Testis (tissue), 2 donors: Measurements from ENCODE around the gene ZSCAN22.

Source experiments
- CTCF ChIP-seq, 3 experiments: fragments of 450-650 bp in 2 of 3; fragments of 200-600 bp in 1 of 3; sonication (generic) in 1 of 3; IDR thresholded peaks; one replicate each; pipeline ENCODE4 v1.5.1; 2016 to 2019; ENCODE audit warnings: antibody characterized with exemption in 3 of 3, mild to moderate bottlenecking in 2 of 3, moderate library complexity in 1 of 3
- POLR2A ChIP-seq: fragments of 450-650 bp; IDR thresholded peaks from one replicate; pipeline ENCODE4 v1.6.1; 2017; ENCODE audit warnings: antibody characterized with exemption, mild to moderate bottlenecking, moderate library complexity

- TF ChIP-seq POLR2A, result no peak
- TF ChIP-seq CTCF (IDR thresholded peaks at IDR 0.05), result no peak
Measured at GRCh38 chr19:58355215-58355796, 28.5 kb downstream of the ZSCAN22 start.
